IMR-90 (cell line): ENCODE results near the gene UNC13A. TPM values are rescaled to one million over a fixed set of nuclear protein-coding genes. Genes with fewer than 3 reads are reported as not detected.

Source experiments
- ATAC-seq: fragments of 200-7000 bp; cut with Tn5 transposase; 2 replicates; pipeline ENCODE4 v1.9.1; 2020; ENCODE audit warnings: low read depth, mild to moderate bottlenecking, moderate library complexity
- BruUV-seq: library from RNA; stranded (reverse); fragments of 400-500 nt; replicated peaks from 2 replicates; lab custom pipeline; 2021; lab: Mats Ljungman, UMichigan
- CTCF ChIA-PET: fragments of 300-600 bp; formaldehyde crosslinking; extraction: SDS; loops from one replicate; lab custom pipeline; 2021; ENCODE audit warnings: antibody characterized with exemption; lab: Yijun Ruan, JAX
- POLR2A ChIA-PET: fragments of 300-600 bp; sonication (Branson Sonifier 250); formaldehyde crosslinking; loops from one replicate; lab custom pipeline; 2022; ENCODE audit warnings: antibody characterized with exemption; ENCODE audit not compliant: unreplicated experiment; lab: Charles Lee
- DNase-seq: peaks from one replicate; pipeline ENCODE4 v3.0.0; 2013
- H2AFZ ChIP-seq: replicated peaks from 2 replicates; pipeline ENCODE3; 2013; ENCODE audit warnings: low read length, mild to moderate bottlenecking; ENCODE audit not compliant: poor library complexity
- H2AK5ac ChIP-seq: 2 replicates; pipeline ENCODE4 v1.6.1; 2013; ENCODE audit warnings: low read depth, low read length, inconsistent platforms
- H2AK9ac ChIP-seq: replicated peaks from 2 replicates; pipeline ENCODE3; 2013; ENCODE audit warnings: mild to moderate bottlenecking, low read depth, low read length, moderate library complexity; ENCODE audit not compliant: poor library complexity
- H2BK120ac ChIP-seq: 2 replicates; pipeline ENCODE4 v1.6.1; 2013; ENCODE audit warnings: low read depth, low read length, inconsistent platforms
- H2BK15ac ChIP-seq: 3 replicates; pipeline ENCODE4 v1.6.1; 2013; ENCODE audit warnings: low read depth, low read length, inconsistent platforms
- H2BK20ac ChIP-seq: 2 replicates; pipeline ENCODE4 v1.6.1; 2013; ENCODE audit warnings: low read depth, mild to moderate bottlenecking, inconsistent platforms, low read length, moderate library complexity
- H2BK5ac ChIP-seq: 2 replicates; pipeline ENCODE4 v1.6.1; 2013; ENCODE audit warnings: mild to moderate bottlenecking, low read depth, low read length, inconsistent platforms; ENCODE audit not compliant: poor library complexity, severe bottlenecking
- H3K14ac ChIP-seq: replicated peaks from 2 replicates; pipeline ENCODE4 v1.6.1; 2013; ENCODE audit warnings: low read depth, low read length, inconsistent platforms
- H3K18ac ChIP-seq: 2 replicates; pipeline ENCODE4 v1.6.1; 2013; ENCODE audit warnings: low read depth, low read length, control low read depth
- H3K23ac ChIP-seq: 2 replicates; pipeline ENCODE4 v1.6.1; 2013; ENCODE audit warnings: low read depth, low read length, inconsistent platforms
- H3K27ac ChIP-seq: 2 replicates; pipeline ENCODE4 v1.5.1; 2013; ENCODE audit warnings: mild to moderate bottlenecking, control low read depth, low read length; ENCODE audit not compliant: insufficient read depth
- H3K27me3 ChIP-seq: 2 replicates; pipeline ENCODE4 v1.6.1; 2013; ENCODE audit warnings: low read length; ENCODE audit not compliant: control insufficient read depth, insufficient read depth
- H3K36me3 ChIP-seq: 2 replicates; pipeline ENCODE4 v1.6.1; 2013; ENCODE audit warnings: low read length, mixed read lengths; ENCODE audit not compliant: control insufficient read depth, insufficient read depth
- H3K4ac ChIP-seq: 2 replicates; pipeline ENCODE4 v1.6.1; 2013; ENCODE audit warnings: low read depth, low read length, inconsistent platforms
- H3K4me1 ChIP-seq: 2 replicates; pipeline ENCODE4 v1.6.1; 2013; ENCODE audit warnings: low read length, mixed read lengths; ENCODE audit not compliant: control insufficient read depth, insufficient read depth
- H3K4me2 ChIP-seq: 2 replicates; pipeline ENCODE4 v1.6.1; 2013; ENCODE audit warnings: low read depth, mild to moderate bottlenecking, control low read depth, low read length, moderate library complexity
- H3K4me3 ChIP-seq: 2 replicates; pipeline ENCODE4 v1.5.1; 2013; ENCODE audit warnings: low read depth, mild to moderate bottlenecking, control low read depth, low read length, moderate library complexity; ENCODE audit not compliant: insufficient read depth
- H3K56ac ChIP-seq: 2 replicates; pipeline ENCODE4 v1.6.1; 2013; ENCODE audit warnings: low read length, inconsistent platforms; ENCODE audit not compliant: insufficient read depth; ENCODE audit errors: extremely low read depth
- H3K79me1 ChIP-seq, 2 experiments: 2 replicates each; pipeline ENCODE4 v1.6.1; 2013; ENCODE audit warnings: low read length in 2 of 2, inconsistent platforms in 1 of 2, low read depth in 1 of 2
- H3K9ac ChIP-seq: 2 replicates; pipeline ENCODE4 v1.6.1; 2013; ENCODE audit warnings: low read depth, low read length, control low read depth
- H3K9me1 ChIP-seq: 2 replicates; pipeline ENCODE4 v1.6.1; 2013; ENCODE audit warnings: low read length, inconsistent platforms; ENCODE audit not compliant: insufficient read depth
- H3K9me3 ChIP-seq: 2 replicates; pipeline ENCODE4 v1.6.1; 2013; ENCODE audit warnings: low read length; ENCODE audit not compliant: control insufficient read depth, insufficient read depth
- H4K20me1 ChIP-seq: 2 replicates; pipeline ENCODE4 v1.6.1; 2013; ENCODE audit warnings: low read length, inconsistent platforms; ENCODE audit not compliant: insufficient read depth
- H4K5ac ChIP-seq: 2 replicates; pipeline ENCODE4 v1.6.1; 2013; ENCODE audit warnings: mild to moderate bottlenecking, low read depth, low read length, control low read depth
- H4K8ac ChIP-seq, 2 experiments: 2 replicates each; pipeline ENCODE4 v1.6.1; 2013; ENCODE audit warnings: low read depth in 2 of 2, low read length in 2 of 2, control low read depth in 1 of 2, inconsistent platforms in 1 of 2
- H4K91ac ChIP-seq: 2 replicates; pipeline ENCODE4 v1.6.1; 2013; ENCODE audit warnings: low read depth, low read length, inconsistent platforms; ENCODE audit not compliant: insufficient read depth
- CEBPB ChIP-seq: IDR thresholded peaks from 2 replicates; pipeline ENCODE4 v1.6.1; 2012; ENCODE audit warnings: low read depth, low read length, improper control_type of control experiment
- CHD1 ChIP-seq: IDR thresholded peaks from 2 replicates; pipeline ENCODE4 v1.6.1; 2012; ENCODE audit warnings: low read depth, low read length, improper control_type of control experiment
- MAFK ChIP-seq: IDR thresholded peaks from 2 replicates; pipeline ENCODE4 v1.6.1; 2012; ENCODE audit warnings: low read depth, low read length, improper control_type of control experiment
- MAZ ChIP-seq: IDR thresholded peaks from 2 replicates; pipeline ENCODE4 v1.6.1; 2012; ENCODE audit warnings: low read depth, mild to moderate bottlenecking, low read length, improper control_type of control experiment, moderate library complexity, borderline replicate concordance
- MXI1 ChIP-seq: IDR thresholded peaks from 2 replicates; pipeline ENCODE4 v1.6.1; 2012; ENCODE audit warnings: low read depth, mild to moderate bottlenecking, low read length, moderate library complexity, borderline replicate concordance
- NFE2L2 ChIP-seq: fragments of 150-350 bp; IDR thresholded peaks from 2 replicates; pipeline ENCODE4 v1.6.1; 2016; ENCODE audit warnings: low read depth, mild to moderate bottlenecking, low read length
- POLR2A ChIP-seq: IDR thresholded peaks from 2 replicates; pipeline ENCODE4 v1.6.1; 2012; ENCODE audit warnings: mild to moderate bottlenecking, low read depth, low read length
- RAD21 ChIP-seq: IDR thresholded peaks from 2 replicates; pipeline ENCODE4 v1.6.1; 2012; ENCODE audit warnings: low read length, improper control_type of control experiment
- RCOR1 ChIP-seq: IDR thresholded peaks from 2 replicates; pipeline ENCODE4 v1.6.1; 2012; ENCODE audit warnings: mild to moderate bottlenecking, low read length, improper control_type of control experiment; ENCODE audit not compliant: insufficient replicate concordance
- RFX5 ChIP-seq: IDR thresholded peaks from 2 replicates; pipeline ENCODE4 v1.8.0; 2012; ENCODE audit warnings: low read depth, mild to moderate bottlenecking, low read length, moderate library complexity
- SMC3 ChIP-seq: fragments of 150-350 bp; IDR thresholded peaks from 2 replicates; pipeline ENCODE4 v1.6.1; 2016; ENCODE audit warnings: low read depth, mild to moderate bottlenecking, antibody characterized with exemption, low read length, moderate library complexity
- WGBS, 2 experiments: methylation state at CpG; one replicate each; pipeline versions ENCODE4 v1.1.5 to v1.1.7; 2013; ENCODE audit warnings: missing lambda C conversion rate in 2 of 2; ENCODE audit not compliant: insufficient read length in 1 of 2; ENCODE audit errors: extremely low coverage in 2 of 2; 5-methylcytosine and 5-hydroxymethylcytosine counted together
- dilution Hi-C: fragments of 300-500 bp; cut with HindIII; formaldehyde crosslinking; loops from one replicate; pipeline ENCODE4 v1.14.3; 2018; ENCODE audit warnings: low sequenced_read_pairs; ENCODE audit not compliant: unreplicated experiment
- in situ Hi-C: fragments of 300-500 bp; cut with MboI; formaldehyde crosslinking; loops from 3 replicates; pipeline ENCODE4 v1.14.3; 2019; ENCODE audit warnings: low sequenced_read_pairs, inconsistent platforms, mixed read lengths
- intact Hi-C: fragments of 100-400 bp; cut with micrococcal nuclease; formaldehyde crosslinking; loops from 2 replicates; pipeline ENCODE4 v1.10.0; 2022
- polyA plus RNA-seq, 3 experiments: library from polyadenylated mRNA; depleted of rRNA; stranded (reverse); fragments of >200 nt; gene quantifications; 2 replicates each; pipeline ENCODE4 v1.2.3, GENCODE V29; 2012; ENCODE audit warnings: low replicate concordance in 1 of 3
- total RNA-seq: library from RNA; depleted of rRNA; stranded (reverse); fragments of >200 nt; gene quantifications from 2 replicates; pipeline ENCODE4 v1.2.3, GENCODE V29; 2012
- TF ChIP-seq, protein P1 (sequence below): fragments of 150-350 bp; IDR thresholded peaks from 2 replicates; pipeline ENCODE4 v1.6.1; 2016; ENCODE audit warnings: low read depth, mild to moderate bottlenecking, low read length, moderate library complexity, borderline replicate concordance
- TF ChIP-seq, protein P2 (sequence below): fragments of 150-350 bp; IDR thresholded peaks from 2 replicates; pipeline ENCODE4 v1.6.1; 2017; ENCODE audit warnings: mild to moderate bottlenecking, antibody characterized with exemption, low read length, low read depth

Gene UNC13A
- total and polyA plus RNA-seq, 2 of the 4 experiments (the other 2 are of a cell fraction) = 0.18 to 0.22 TPM

DNA sequence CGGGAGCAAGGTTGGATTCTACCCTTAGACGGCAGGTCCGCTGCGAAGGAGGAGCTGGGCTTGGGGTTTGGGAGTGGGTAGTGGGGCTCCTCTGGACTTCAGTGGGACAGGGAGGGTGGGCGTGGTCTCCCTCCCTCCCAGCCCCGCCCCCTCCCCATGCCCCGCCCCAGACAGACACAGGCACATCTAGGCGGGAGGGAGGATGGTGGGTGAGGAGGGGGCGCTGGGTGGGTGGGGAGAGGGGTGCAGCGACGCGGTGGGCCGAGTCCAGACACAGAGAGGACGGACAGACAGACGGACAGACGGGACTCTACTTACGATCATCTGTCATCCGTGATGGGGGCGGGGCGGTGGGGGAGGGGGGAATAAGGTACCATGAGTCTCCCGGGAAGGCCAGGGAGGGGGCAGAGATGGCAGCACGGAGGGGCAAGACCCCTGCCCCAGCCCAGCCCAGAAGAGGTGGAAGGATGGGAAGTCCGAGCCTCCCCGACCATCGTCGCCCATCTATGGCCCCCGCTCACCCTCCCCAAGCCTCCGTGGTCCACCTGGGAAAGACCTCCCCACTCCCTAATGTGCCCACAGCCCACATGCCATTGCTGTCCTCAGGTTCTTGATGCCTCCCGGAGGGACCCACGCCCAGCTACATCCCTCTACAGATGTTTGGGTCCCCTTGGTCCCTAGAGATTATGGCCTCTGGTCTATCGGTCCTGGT, 64.8 kb downstream of the UNC13A start:
- no peak overlapping the region for H3K18ac ChIP-seq
- no peak overlapping the region for H2BK120ac ChIP-seq
- intact Hi-C loops = no loop called here
- H3K4me2 ChIP-seq = no peak overlapping the region
- no peaks in the 10 kb centered on the region for H3K79me1 ChIP-seq
- no peak overlapping the region for H2AK5ac ChIP-seq
- H3K23ac ChIP-seq = no peak overlapping the region
- H3K56ac ChIP-seq = no peak overlapping the region
- in situ Hi-C loops = no loop called here
- WGBS, 2 experiments = 85% methylated on average over 15 of the region's 31 CpGs; no CpG with 5 or more reads in 1 of the 2 experiments
- no peak overlapping the region for H2AFZ ChIP-seq
- no peaks in the 10 kb centered on the region for H3K36me3 ChIP-seq
- H3K4me3 ChIP-seq = no peak overlapping the region
- no TSS peak for BruUV-seq
- H4K8ac ChIP-seq = no peak overlapping the region
- H2BK20ac ChIP-seq = no peak overlapping the region
- H3K9me1 ChIP-seq = no peaks in the 10 kb centered on the region
- no peak overlapping the region for H3K14ac ChIP-seq
- H3K4ac ChIP-seq = no peak overlapping the region
- no peak overlapping the region for H3K27ac ChIP-seq
- no peak for DNase-seq
- no peak overlapping the region for H4K91ac ChIP-seq
- peaks cover 5% of the 10 kb centered on the region for H3K9me3 ChIP-seq
- no peak for TF ChIP-seq RFX5
- TF ChIP-seq, protein P1, sequence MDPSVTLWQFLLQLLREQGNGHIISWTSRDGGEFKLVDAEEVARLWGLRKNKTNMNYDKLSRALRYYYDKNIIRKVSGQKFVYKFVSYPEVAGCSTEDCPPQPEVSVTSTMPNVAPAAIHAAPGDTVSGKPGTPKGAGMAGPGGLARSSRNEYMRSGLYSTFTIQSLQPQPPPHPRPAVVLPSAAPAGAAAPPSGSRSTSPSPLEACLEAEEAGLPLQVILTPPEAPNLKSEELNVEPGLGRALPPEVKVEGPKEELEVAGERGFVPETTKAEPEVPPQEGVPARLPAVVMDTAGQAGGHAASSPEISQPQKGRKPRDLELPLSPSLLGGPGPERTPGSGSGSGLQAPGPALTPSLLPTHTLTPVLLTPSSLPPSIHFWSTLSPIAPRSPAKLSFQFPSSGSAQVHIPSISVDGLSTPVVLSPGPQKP = no peak
- TF ChIP-seq NFE2L2 = no peak
- TF ChIP-seq, protein P2, sequence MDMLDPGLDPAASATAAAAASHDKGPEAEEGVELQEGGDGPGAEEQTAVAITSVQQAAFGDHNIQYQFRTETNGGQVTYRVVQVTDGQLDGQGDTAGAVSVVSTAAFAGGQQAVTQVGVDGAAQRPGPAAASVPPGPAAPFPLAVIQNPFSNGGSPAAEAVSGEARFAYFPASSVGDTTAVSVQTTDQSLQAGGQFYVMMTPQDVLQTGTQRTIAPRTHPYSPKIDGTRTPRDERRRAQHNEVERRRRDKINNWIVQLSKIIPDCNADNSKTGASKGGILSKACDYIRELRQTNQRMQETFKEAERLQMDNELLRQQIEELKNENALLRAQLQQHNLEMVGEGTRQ = no peak
- TF ChIP-seq CHD1 = no peak
- TF ChIP-seq SMC3 = no peak
- TF ChIP-seq CEBPB = no peak
- TF ChIP-seq MAZ = no peak
- no peak for TF ChIP-seq MAFK
- TF ChIP-seq RCOR1 = no peak
- TF ChIP-seq RAD21 = no peak
- no peak for TF ChIP-seq MXI1
- TF ChIP-seq POLR2A = no peak
- no peak overlapping the region for H2BK5ac ChIP-seq
- peaks cover 3% of the 10 kb centered on the region; the same call in 1 of the 2 replicates for H3K27me3 ChIP-seq
- dilution Hi-C loops = no loop called here
- ChIA-PET POLR2A (interaction anchor here (0.6 kb wide), 1 partner anchor 44 kb away, joined by 3 read pairs; no protein-coding TSS in a partner anchor), CTCF (no interaction called here)
- no peak overlapping the region for H4K5ac ChIP-seq
- no peaks in the 10 kb centered on the region for H3K4me1 ChIP-seq
- no peak overlapping the region for H2BK15ac ChIP-seq
- no peak overlapping the region for H2AK9ac ChIP-seq
- no peak overlapping the region for H3K9ac ChIP-seq
- no peaks in the 10 kb centered on the region for H4K20me1 ChIP-seq
- ATAC-seq = no peak
